K562 (cell line): ENCODE measurements around the gene TYRO3. TPM values are rescaled to one million over a fixed set of nuclear protein-coding genes. Genes with fewer than 3 reads are reported as not detected.
A peak's percentile ranks its signal among the peaks of the same experiment; 100 is the strongest.

Experiments used
- BCL6 ChIP-seq: fragments of 250-450 bp; sonication (Bioruptor Pico); IDR thresholded peaks from 2 replicates; pipeline ENCODE4 v1.4.0; 2020
- DIDO1 ChIP-seq: fragments of 450-650 bp; IDR thresholded peaks from 2 replicates; pipeline ENCODE4 v1.6.1; 2016; ENCODE audit warnings: low read depth, missing biosample characterization, missing genetic modification characterization
- GABPB2 ChIP-seq: fragments of 250-450 bp; sonication (Bioruptor Pico); conservative IDR thresholded peaks from 2 replicates; pipeline ENCODE4 v1.5.1; 2021; ENCODE audit warnings: mild to moderate bottlenecking
- MYBL2 ChIP-seq, 2 experiments: fragments of 450-650 bp in 1 of 2; sonication (generic) in 1 of 2; formaldehyde crosslinking in 1 of 2; IDR thresholded peaks; 2 replicates each; pipeline versions ENCODE4 v1.6.1 to v1.8.1; 2017 to 2022; ENCODE audit warnings: borderline replicate concordance in 1 of 2, inconsistent platforms in 1 of 2, low read depth in 1 of 2, mild to moderate bottlenecking in 1 of 2, missing genetic modification reagents in 1 of 2, moderate library complexity in 1 of 2
- NCOA2 ChIP-seq, 2 experiments: fragments of 450-650 bp; IDR thresholded peaks; 2 replicates each; pipeline ENCODE4 v1.6.1; 2018; ENCODE audit warnings: mild to moderate bottlenecking in 2 of 2, moderate library complexity in 1 of 2; ENCODE audit not compliant: partially characterized antibody in 2 of 2
- NFYB ChIP-seq: IDR thresholded peaks from 2 replicates; pipeline ENCODE4 v1.6.1; 2011; ENCODE audit warnings: mild to moderate bottlenecking, moderate library complexity; ENCODE audit not compliant: insufficient read length; ENCODE audit errors: extremely low read depth
- RBFOX2 ChIP-seq: fragments of 200-400 bp; formaldehyde crosslinking; IDR thresholded peaks from 2 replicates; pipeline ENCODE4 v1.6.1; 2017; ENCODE audit warnings: low read depth, mild to moderate bottlenecking, low read length, moderate library complexity
- RFX1 ChIP-seq: fragments of 450-650 bp; IDR thresholded peaks from 2 replicates; pipeline ENCODE4 v1.6.1; 2016; ENCODE audit warnings: mild to moderate bottlenecking, moderate library complexity
- SP2 ChIP-seq: IDR thresholded peaks from 2 replicates; pipeline ENCODE4 v1.6.1; 2011; ENCODE audit warnings: mild to moderate bottlenecking, low read depth, low read length, moderate library complexity; ENCODE audit not compliant: poor library complexity, severe bottlenecking; ENCODE audit errors: extremely low read depth
- ZNF347 ChIP-seq: fragments of 450-650 bp; formaldehyde crosslinking; IDR thresholded peaks from 2 replicates; pipeline ENCODE4 v1.4.0; 2020; ENCODE audit warnings: low read depth, mild to moderate bottlenecking, moderate library complexity
- ZNF584 ChIP-seq: fragments of 200-800 bp; sonication (Bioruptor generic); IDR thresholded peaks from 2 replicates; pipeline ENCODE4 v1.6.1; 2016; ENCODE audit warnings: low read depth, mild to moderate bottlenecking, missing genetic modification characterization, missing compliant biosample characterization
- polyA plus RNA-seq, 8 experiments: library from polyadenylated mRNA; depleted of rRNA in 4 of 8; stranded (reverse) in 5 of 8; unstranded in 3 of 8; fragments of >200 nt; fragmentation: Nextera tagmentation in 2 of 8; fragmentation: Illumina TruSeq in 1 of 8; extraction: Ambion mirVana in 2 of 8; extraction: Trizol in 1 of 8; gene quantifications; 2 replicates each; pipeline versions ENCODE4 v1.2.1 to v1.2.3, GENCODE V29; 2011 to 2014; ENCODE audit warnings: inconsistent platforms in 1 of 8, missing spikeins in 1 of 8
- total RNA-seq, 7 experiments: library from RNA; depleted of rRNA in 6 of 7; stranded (reverse); fragments of >200 nt in 6 of 7; fragmentation: Illumina TruSeq in 2 of 7; extraction: Trizol in 2 of 7; gene quantifications; 2 replicates each; pipeline versions ENCODE4 v1.2.1 to v1.2.3, GENCODE V29; 2011 to 2021; ENCODE audit warnings: low replicate concordance in 1 of 7
- TF ChIP-seq, protein P1 (sequence below): sonication (generic); formaldehyde crosslinking; IDR thresholded peaks from 2 replicates; pipeline ENCODE4 v1.8.0; 2022; ENCODE audit warnings: missing genetic modification reagents, mild to moderate bottlenecking, borderline replicate concordance
- TF ChIP-seq, protein P2 (sequence below): sonication (generic); formaldehyde crosslinking; IDR thresholded peaks from 2 replicates; pipeline ENCODE4 v1.8.0; 2022; ENCODE audit warnings: missing genetic modification reagents, mild to moderate bottlenecking, moderate library complexity, borderline replicate concordance
- TF ChIP-seq, protein P3 (sequence below), 2 experiments: fragments of 450-650 bp; IDR thresholded peaks; 2 replicates each; pipeline ENCODE4 v1.6.1; 2018; ENCODE audit warnings: mild to moderate bottlenecking in 2 of 2, low read depth in 1 of 2; ENCODE audit not compliant: partially characterized antibody in 2 of 2
- TF ChIP-seq, protein P4 (sequence below): sonication (generic); formaldehyde crosslinking; IDR thresholded peaks from 2 replicates; pipeline ENCODE4 v1.8.0; 2022; ENCODE audit warnings: mild to moderate bottlenecking, missing genetic modification reagents

TYRO3 gene
- total and polyA plus RNA-seq, 9 of the 15 experiments (the other 6 are each of a cell fraction or from before 2014, with no cell fraction given): 2.6 to 39.6 (median 18.6) TPM

DNA sequence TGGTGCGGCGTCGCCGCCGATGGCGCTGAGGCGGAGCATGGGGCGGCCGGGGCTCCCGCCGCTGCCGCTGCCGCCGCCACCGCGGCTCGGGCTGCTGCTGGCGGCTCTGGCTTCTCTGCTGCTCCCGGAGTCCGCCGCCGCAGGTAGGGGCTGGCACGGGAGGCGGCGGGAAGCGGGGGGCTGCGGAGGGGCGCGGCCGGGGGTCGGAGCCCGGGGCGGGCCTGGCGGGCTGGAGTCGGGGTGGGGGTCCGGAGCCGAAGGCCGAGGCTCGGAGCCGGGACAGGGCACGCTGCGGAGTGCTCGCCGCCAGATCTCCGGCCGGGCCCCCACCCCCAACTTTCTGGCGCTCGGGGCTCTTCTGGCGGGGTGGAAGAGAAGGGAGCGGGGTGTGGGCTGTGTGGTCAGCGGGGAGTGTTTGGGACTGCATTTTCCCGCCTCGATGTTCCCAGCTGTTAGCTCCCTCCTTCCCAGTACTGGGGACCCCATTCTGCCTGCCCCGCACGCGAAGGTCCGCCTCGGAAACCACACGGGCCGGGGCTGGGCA, 299 bp downstream of the TYRO3 start (continued):
- TF ChIP-seq, protein P1, sequence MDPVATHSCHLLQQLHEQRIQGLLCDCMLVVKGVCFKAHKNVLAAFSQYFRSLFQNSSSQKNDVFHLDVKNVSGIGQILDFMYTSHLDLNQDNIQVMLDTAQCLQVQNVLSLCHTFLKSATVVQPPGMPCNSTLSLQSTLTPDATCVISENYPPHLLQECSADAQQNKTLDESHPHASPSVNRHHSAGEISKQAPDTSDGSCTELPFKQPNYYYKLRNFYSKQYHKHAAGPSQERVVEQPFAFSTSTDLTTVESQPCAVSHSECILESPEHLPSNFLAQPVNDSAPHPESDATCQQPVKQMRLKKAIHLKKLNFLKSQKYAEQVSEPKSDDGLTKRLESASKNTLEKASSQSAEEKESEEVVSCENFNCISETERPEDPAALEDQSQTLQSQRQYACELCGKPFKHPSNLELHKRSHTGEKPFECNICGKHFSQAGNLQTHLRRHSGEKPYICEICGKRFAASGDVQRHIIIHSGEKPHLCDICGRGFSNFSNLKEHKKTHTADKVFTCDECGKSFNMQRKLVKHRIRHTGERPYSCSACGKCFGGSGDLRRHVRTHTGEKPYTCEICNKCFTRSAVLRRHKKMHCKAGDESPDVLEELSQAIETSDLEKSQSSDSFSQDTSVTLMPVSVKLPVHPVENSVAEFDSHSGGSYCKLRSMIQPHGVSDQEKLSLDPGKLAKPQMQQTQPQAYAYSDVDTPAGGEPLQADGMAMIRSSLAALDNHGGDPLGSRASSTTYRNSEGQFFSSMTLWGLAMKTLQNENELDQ (CRISPR knock-in tag): no peak
- no peak for TF ChIP-seq SP2
- TF ChIP-seq NFYB: no peak
- TF ChIP-seq NCOA2 (IDR thresholded peaks at IDR 0.05; ENCODE audit: partially characterized antibody in 2 of 2): no peak
- no peak for TF ChIP-seq BCL6 (CRISPR knock-in tag)
- TF ChIP-seq, protein P2, sequence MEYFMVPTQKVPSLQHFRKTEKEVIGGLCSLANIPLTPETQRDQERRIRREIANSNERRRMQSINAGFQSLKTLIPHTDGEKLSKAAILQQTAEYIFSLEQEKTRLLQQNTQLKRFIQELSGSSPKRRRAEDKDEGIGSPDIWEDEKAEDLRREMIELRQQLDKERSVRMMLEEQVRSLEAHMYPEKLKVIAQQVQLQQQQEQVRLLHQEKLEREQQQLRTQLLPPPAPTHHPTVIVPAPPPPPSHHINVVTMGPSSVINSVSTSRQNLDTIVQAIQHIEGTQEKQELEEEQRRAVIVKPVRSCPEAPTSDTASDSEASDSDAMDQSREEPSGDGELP (CRISPR knock-in tag): peak; percentile 11; the same call in 1 of the 2 replicates
- TF ChIP-seq MYBL2 (IDR thresholded peaks at IDR 0.05; ENCODE audit: low read depth): no peak
- TF ChIP-seq MYBL2 (CRISPR knock-in tag; IDR thresholded peaks at IDR 0.05; ENCODE audit: borderline replicate concordance): no peak
- no peak for TF ChIP-seq ZNF584
- TF ChIP-seq RFX1: no peak
- TF ChIP-seq GABPB2 (CRISPR knock-in tag): no peak
- TF ChIP-seq, protein P3, sequence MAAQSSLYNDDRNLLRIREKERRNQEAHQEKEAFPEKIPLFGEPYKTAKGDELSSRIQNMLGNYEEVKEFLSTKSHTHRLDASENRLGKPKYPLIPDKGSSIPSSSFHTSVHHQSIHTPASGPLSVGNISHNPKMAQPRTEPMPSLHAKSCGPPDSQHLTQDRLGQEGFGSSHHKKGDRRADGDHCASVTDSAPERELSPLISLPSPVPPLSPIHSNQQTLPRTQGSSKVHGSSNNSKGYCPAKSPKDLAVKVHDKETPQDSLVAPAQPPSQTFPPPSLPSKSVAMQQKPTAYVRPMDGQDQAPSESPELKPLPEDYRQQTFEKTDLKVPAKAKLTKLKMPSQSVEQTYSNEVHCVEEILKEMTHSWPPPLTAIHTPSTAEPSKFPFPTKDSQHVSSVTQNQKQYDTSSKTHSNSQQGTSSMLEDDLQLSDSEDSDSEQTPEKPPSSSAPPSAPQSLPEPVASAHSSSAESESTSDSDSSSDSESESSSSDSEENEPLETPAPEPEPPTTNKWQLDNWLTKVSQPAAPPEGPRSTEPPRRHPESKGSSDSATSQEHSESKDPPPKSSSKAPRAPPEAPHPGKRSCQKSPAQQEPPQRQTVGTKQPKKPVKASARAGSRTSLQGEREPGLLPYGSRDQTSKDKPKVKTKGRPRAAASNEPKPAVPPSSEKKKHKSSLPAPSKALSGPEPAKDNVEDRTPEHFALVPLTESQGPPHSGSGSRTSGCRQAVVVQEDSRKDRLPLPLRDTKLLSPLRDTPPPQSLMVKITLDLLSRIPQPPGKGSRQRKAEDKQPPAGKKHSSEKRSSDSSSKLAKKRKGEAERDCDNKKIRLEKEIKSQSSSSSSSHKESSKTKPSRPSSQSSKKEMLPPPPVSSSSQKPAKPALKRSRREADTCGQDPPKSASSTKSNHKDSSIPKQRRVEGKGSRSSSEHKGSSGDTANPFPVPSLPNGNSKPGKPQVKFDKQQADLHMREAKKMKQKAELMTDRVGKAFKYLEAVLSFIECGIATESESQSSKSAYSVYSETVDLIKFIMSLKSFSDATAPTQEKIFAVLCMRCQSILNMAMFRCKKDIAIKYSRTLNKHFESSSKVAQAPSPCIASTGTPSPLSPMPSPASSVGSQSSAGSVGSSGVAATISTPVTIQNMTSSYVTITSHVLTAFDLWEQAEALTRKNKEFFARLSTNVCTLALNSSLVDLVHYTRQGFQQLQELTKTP (IDR thresholded peaks at IDR 0.05; ENCODE audit: low read depth in 1 of 2, partially characterized antibody in 2 of 2): no peak
- TF ChIP-seq, protein P4, sequence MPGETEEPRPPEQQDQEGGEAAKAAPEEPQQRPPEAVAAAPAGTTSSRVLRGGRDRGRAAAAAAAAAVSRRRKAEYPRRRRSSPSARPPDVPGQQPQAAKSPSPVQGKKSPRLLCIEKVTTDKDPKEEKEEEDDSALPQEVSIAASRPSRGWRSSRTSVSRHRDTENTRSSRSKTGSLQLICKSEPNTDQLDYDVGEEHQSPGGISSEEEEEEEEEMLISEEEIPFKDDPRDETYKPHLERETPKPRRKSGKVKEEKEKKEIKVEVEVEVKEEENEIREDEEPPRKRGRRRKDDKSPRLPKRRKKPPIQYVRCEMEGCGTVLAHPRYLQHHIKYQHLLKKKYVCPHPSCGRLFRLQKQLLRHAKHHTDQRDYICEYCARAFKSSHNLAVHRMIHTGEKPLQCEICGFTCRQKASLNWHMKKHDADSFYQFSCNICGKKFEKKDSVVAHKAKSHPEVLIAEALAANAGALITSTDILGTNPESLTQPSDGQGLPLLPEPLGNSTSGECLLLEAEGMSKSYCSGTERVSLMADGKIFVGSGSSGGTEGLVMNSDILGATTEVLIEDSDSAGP (CRISPR knock-in tag): no peak
- no peak for TF ChIP-seq ZNF347 (CRISPR knock-in tag)
- TF ChIP-seq DIDO1 (tag): no peak
- peak; percentile 58 for TF ChIP-seq RBFOX2
